Measurements from ENCODE around the gene BRD4.

Gene BRD4

DNA sequence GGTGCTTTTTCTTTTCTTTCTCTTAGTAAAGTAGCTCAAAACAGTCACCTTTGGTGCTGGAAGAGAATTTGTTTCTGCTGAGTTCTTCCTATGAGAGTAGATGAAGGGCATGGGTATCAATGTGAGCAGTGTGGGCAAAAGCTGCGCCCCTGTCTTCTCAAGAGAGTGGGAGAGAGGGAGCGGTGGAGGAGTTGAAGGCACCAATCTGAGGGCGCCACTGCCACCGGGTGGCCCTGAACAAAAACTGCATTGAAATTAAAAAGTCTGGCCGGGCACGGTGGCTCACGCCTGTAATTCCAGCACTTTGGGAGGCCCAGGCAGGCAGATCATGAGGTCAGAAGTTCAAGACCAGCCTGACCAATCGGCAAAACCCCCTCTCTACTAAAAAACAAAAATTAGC, 71.4 kb downstream of the BRD4 start:
- ChIA-PET CTCF (interaction anchor here (0.8 kb wide), 2 partner anchors 11 to 12 kb away, joined by 3 read pairs; no protein-coding TSS in a partner anchor), POLR2A (interaction anchor here (0.7 kb wide), 1 partner anchor 136 kb away, joined by 6 read pairs; no protein-coding TSS in a partner anchor)

DNA sequence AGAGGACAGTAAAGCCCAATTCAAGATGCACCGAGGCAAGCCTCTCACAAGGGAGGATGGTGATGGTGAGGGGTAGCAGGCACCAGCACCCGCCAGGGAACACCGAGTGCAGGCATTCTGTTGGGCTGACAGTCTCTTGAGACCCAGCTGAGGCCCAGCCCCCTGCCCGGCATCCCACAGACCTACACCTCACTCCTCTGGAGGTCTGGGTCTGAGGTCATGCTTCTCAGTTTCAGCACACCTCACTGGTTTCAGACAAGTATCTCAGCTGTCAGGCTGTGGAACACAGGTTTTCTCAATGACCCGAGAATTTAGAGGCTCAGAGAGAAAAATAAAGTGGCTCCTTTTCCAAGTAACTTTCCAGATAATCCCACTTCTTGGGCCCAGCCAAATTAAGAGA, 72.4 kb downstream of the BRD4 start:
- CTCF ChIA-PET, result interaction anchor here (1.1 to 1.2 kb wide), 2 partner anchors 11 to 14 kb away, joined by 3 to 5 read pairs; no protein-coding TSS in a partner anchor
- POLR2A ChIA-PET, result no interaction called here
- DNase-seq (ENCODE audit: extremely low spot score), result no peak

More for the DNA sequence above, 71.4 kb downstream of the BRD4 start:
- TF ChIP-seq, protein P1, sequence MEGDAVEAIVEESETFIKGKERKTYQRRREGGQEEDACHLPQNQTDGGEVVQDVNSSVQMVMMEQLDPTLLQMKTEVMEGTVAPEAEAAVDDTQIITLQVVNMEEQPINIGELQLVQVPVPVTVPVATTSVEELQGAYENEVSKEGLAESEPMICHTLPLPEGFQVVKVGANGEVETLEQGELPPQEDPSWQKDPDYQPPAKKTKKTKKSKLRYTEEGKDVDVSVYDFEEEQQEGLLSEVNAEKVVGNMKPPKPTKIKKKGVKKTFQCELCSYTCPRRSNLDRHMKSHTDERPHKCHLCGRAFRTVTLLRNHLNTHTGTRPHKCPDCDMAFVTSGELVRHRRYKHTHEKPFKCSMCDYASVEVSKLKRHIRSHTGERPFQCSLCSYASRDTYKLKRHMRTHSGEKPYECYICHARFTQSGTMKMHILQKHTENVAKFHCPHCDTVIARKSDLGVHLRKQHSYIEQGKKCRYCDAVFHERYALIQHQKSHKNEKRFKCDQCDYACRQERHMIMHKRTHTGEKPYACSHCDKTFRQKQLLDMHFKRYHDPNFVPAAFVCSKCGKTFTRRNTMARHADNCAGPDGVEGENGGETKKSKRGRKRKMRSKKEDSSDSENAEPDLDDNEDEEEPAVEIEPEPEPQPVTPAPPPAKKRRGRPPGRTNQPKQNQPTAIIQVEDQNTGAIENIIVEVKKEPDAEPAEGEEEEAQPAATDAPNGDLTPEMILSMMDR (IDR thresholded peaks at IDR 0.05; ENCODE audit: control extremely low read depth, extremely low read depth, low read depth, missing control alignments), result no peak
- no peak for DNase-seq (ENCODE audit: extremely low spot score)

DNA sequence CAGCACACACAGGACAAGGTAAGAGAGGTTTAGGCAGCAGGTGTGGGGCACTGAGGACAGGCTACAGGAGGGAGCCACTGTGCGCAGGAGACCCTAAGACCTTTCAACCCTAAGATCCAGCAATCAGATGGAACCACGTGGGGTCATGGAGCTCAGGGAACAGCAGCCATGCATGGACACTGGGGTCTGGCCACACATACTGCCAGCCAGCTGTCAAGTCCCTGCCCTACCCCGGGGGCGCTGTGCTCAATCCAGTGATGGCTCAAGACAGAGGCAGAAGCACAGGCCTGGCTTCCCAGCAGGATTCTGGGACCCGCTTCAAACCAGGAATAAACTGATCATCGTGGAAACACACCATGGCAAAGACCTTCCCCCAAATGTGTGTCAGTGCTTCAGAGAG, 74.6 kb downstream of the BRD4 start:
- DNase-seq (ENCODE audit: extremely low spot score), result no peak
- TF ChIP-seq, protein P1 (IDR thresholded peaks at IDR 0.05; ENCODE audit: control extremely low read depth, extremely low read depth, low read depth, missing control alignments), result no peak
- POLR2A ChIA-PET, result no interaction called here
- CTCF ChIA-PET, result no interaction called here

More for the DNA sequence above, 72.4 kb downstream of the BRD4 start:
- TF ChIP-seq, protein P1 (IDR thresholded peaks at IDR 0.05; ENCODE audit: control extremely low read depth, extremely low read depth, low read depth, missing control alignments), result no peak

DNA sequence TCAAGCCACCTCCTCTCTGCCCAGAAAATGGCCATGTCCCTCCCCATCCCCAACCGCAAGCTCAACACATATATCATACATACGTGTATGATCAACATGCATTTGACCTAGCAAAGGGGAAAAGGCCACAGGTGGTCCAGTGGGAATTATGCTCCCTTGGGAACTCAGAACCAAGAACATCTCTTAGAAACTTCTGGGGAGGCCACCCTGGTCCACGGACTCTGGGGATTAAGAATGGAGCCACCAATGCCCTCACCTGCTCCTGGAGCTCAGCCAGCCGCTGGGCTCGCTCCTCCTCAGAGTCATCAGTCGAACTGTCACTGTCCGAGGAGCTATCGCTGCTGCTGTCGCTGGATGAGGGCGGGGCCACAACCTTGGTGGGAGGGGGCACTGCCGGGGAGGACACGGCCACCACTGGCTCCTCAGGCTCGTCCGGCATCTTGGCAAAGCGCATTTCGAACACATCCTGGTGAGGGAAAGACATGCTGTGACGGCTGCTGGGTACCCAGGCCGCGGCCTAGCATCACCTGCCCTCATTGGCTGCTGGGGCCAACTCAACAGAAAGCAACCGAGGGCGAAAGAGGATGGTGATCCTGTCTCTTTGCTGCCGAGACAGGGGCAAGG, 75.5 kb downstream of the BRD4 start:
- CTCF ChIA-PET, result interaction anchor here (1.1 kb wide), 1 partner anchor 9 kb away, joined by 3 read pairs; no protein-coding TSS in a partner anchor
- POLR2A ChIA-PET, result no interaction called here
- TF ChIP-seq, protein P1 (IDR thresholded peaks at IDR 0.05; ENCODE audit: control extremely low read depth, extremely low read depth, low read depth, missing control alignments), result no peak
- no peak for DNase-seq (ENCODE audit: extremely low spot score)

DNA sequence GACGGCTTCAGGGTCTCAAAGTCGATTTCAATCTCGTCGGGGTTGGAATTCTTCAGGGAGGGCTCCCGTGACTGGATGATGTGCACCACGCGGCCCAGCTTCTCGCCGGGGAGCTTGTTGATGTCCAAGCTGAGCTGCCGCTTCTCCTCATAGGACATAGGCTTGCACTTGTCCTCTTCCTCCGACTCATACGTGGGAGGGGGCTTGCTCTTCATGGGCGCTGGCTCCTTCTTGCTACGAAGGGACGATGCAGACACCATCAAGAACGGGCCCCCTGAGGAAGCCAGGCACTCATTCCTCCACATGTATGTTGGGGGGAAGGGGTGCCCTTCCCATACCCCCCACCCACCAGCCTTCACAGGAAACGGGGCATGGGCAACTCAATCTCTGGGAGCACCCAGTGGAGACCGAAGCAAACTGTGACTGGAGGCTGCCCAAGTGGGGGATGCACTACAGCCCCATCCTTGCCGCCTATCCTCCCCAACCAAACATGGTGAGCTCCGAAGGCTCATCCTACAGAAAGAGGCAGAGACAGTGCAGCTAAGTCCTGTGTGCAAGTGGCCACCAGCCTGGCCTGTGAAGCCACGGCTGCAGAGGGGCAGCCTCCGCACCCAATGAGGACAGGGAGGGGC, 76.9 kb downstream of the BRD4 start:
- TF ChIP-seq, protein P1 (IDR thresholded peaks at IDR 0.05; ENCODE audit: control extremely low read depth, extremely low read depth, low read depth, missing control alignments), result no peak
- ChIA-PET POLR2A (interaction anchor here (0.5 to 0.6 kb wide), 2 partner anchors 78 to 116 kb away, joined by 3 read pairs; no protein-coding TSS in a partner anchor), CTCF (interaction anchor here (0.7 to 1.1 kb wide), 2 partner anchors 8 to 10 kb away, joined by 3 read pairs; no protein-coding TSS in a partner anchor)
- no peak for DNase-seq (ENCODE audit: extremely low spot score)

DNA sequence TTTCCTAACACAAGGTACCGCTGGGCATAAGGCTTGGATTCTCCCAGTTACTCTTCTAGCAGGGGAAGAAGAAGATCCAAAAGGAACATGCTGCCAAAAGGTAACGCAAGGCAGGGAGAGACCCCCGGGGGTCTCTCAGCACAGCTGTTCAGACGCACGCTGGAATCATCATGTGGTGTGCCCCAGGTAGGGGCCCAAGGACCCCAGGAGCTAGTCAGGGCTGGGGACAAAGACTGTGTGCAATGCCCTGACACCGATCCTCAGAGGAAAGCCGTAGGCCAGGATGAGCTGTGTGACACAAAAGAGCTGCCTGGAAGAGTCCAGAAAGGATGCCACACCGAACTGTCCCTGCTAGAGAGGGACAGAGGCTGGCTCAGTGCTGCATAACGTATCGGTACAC, 77.8 kb downstream of the BRD4 start:
- POLR2A ChIA-PET, result no interaction called here
- DNase-seq (ENCODE audit: extremely low spot score), result no peak
- TF ChIP-seq, protein P1 (IDR thresholded peaks at IDR 0.05; ENCODE audit: control extremely low read depth, extremely low read depth, low read depth, missing control alignments), result no peak
- CTCF ChIA-PET, result interaction anchor here (0.7 kb wide), 2 partner anchors 9 to 10 kb away, joined by 3 read pairs; no protein-coding TSS in a partner anchor
